Measurements from ENCODE around the gene NBEAL2. TPM values are rescaled to one million over a fixed set of nuclear protein-coding genes. Genes with fewer than 3 reads are reported as not detected.

NBEAL2 gene
- total and polyA plus RNA-seq, 8 donors, result 59.3 to 148 (median 84.3) TPM

GRCh38 chr3:46979958-46980497 is 562 bp downstream of the NBEAL2 start:
- Histone ChIP-seq H3K4me3 (peak overlapping the region; percentile 57 to 69), H3K4me1 (peaks cover 16 to 75% of the 10 kb centered on the region in 2 donors), H3K9me3 (no peaks in the 10 kb centered on the region), H3K27ac (peak overlapping the region; percentile 48 to 90), H3K27me3 (no peaks in the 10 kb centered on the region), H3K36me3 (no peaks in the 10 kb centered on the region)
- intact Hi-C loops (cut with DNase I), result no loop called here
- peak in 1 of 4 donors; percentile 50 for DNase-seq
- TF ChIP-seq CTCF (IDR thresholded peaks at IDR 0.05), result no peak
- no peak for ATAC-seq

- Histone ChIP-seq H3K27me3 (no peaks in the 10 kb centered on the region), H3K4me3 (peak overlapping the region; percentile 5 to 69), H3K36me3 (no peaks in the 10 kb centered on the region), H3K9me3 (no peaks in the 10 kb centered on the region), H3K27ac (peak overlapping the region; percentile 62 to 90), H3K4me1 (peaks cover 21 to 83% of the 10 kb centered on the region in 2 donors)
- intact Hi-C loops (cut with DNase I), result no loop called here
- peak in 3 of 4 donors; percentile 65 to 92 (median 79) for DNase-seq
- peak; percentile 21 for ATAC-seq
- TF ChIP-seq CTCF (IDR thresholded peaks at IDR 0.05), result no peak
These were observed 2.5 kb downstream of the NBEAL2 start for GRCh38 chr3:46981932-46982471.

GRCh38 chr3:46982546-46982945 is 3.1 kb downstream of the NBEAL2 start:
- intact Hi-C loops (cut with DNase I), result no loop called here
- peak overlapping the region; percentile 62 to 90 for H3K27ac ChIP-seq
- H3K4me1 ChIP-seq, result peaks cover 24 to 83% of the 10 kb centered on the region in 2 donors
- peak overlapping the region in 1 of 2 donors; percentile 69 for H3K4me3 ChIP-seq
- DNase-seq (no peak), ATAC-seq (no peak)
- no peaks in the 10 kb centered on the region for H3K36me3 ChIP-seq
- no peaks in the 10 kb centered on the region for H3K9me3 ChIP-seq
- H3K27me3 ChIP-seq, result no peaks in the 10 kb centered on the region
- no peak for TF ChIP-seq CTCF (IDR thresholded peaks at IDR 0.05)

- no peak for TF ChIP-seq CTCF (IDR thresholded peaks at IDR 0.05)
- Histone ChIP-seq H3K36me3 (peaks cover 0 to 14% of the 10 kb centered on the region in 2 donors), H3K9me3 (no peaks in the 10 kb centered on the region), H3K4me1 (peaks cover 31 to 89% of the 10 kb centered on the region in 2 donors), H3K4me3 (no peak overlapping the region), H3K27me3 (no peaks in the 10 kb centered on the region), H3K27ac (peak overlapping the region in 1 of 2 donors; percentile 89)
- intact Hi-C loops (cut with DNase I), result no loop called here
- DNase-seq (peak in 1 of 4 donors; percentile 44), ATAC-seq (no peak)
These were observed 5.4 kb downstream of the NBEAL2 start for GRCh38 chr3:46984591-46985459.

- ATAC-seq (no peak), DNase-seq (peak in 1 of 4 donors; percentile 45)
- H3K4me3 ChIP-seq, result no peak overlapping the region
- peak overlapping the region in 1 of 2 donors; percentile 89 for H3K27ac ChIP-seq
- peaks cover 0 to 21% of the 10 kb centered on the region in 2 donors for H3K36me3 ChIP-seq
- no peak for TF ChIP-seq CTCF (IDR thresholded peaks at IDR 0.05)
- peaks cover 27 to 90% of the 10 kb centered on the region in 2 donors for H3K4me1 ChIP-seq
- intact Hi-C loops (cut with DNase I), result no loop called here
- H3K27me3 ChIP-seq, result no peaks in the 10 kb centered on the region
- H3K9me3 ChIP-seq, result no peaks in the 10 kb centered on the region
These were observed 6.1 kb downstream of the NBEAL2 start for GRCh38 chr3:46985588-46985987.
